ENCODE measurements around the gene ZRANB1.
A peak's percentile ranks its signal among the peaks of the same experiment; 100 is the strongest.

ZRANB1 gene

DNA sequence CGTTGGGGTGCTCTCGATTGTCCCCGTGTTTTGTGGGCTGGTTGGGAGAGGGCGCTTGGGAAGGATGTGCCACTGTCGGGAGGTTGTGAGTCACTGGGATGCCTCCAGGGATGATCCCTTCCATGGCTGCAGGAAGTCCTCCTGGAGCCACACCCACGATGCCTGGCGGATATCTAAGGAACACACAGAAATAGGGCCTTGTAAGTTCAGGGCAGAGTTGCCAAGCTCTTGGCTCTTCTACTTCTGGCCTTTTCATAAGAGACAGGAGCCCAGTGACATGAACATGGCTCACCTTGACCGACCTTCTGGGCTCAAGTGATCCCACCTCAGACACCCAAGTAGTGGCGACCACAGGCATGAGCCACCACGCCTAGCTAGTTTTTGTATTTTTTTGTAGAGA lies 47.6 kb downstream of the ZRANB1 start:
- in situ Hi-C loops (cut with MboI; ENCODE audit: low pct_unique_long_range_greater_than_20kb, low sequenced_read_pairs, unreplicated experiment), result no loop called here
- TF ChIP-seq CTCF (IDR thresholded peaks at IDR 0.05; ENCODE audit: extremely low read depth, insufficient read depth, missing control alignments), result no peak
- DNase-seq (ENCODE audit: low spot score), result no peak

DNA sequence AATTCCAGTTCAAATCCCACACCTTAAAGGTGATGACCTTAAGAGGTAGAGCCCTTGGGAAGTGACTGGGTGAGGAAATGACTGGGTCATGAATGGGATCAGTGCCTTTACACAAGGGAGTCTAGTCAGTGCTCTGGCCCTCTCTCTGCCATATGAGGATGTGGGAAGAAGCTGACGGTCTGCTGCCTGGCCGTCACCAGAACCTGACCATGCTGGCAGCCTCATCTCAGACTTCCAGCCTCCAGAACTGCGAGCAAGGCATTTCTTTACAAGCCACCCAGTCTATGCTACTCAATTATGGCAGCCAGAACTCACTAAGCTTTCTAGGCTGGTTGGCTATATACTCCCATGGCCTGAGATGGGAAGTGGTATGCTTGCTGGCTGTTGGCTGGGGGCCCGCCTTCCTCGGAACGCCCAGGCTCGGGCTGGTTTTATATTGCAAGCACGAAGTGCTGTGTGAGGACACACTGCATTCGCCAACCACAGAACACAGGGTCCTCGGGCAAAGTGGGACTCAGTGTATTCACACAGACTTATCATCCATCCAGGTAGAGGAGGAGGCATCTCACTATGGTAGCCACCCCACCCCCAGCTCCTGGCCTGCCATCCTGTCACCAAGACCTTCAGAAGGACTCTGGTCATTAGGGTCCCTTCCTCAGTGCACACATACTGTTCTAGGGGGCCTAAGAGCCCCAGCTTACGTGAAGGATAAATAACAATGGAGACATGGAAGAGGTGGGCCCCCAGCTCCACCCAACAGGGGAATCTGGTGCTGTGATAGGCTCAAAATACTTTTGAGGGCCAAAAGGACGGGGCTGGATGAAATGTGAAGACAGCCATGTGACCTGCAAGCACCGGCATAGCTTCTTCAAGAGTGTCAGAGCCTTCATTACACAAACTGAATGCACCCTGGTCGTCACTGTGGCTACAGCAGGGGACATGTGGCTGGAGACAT lies 49.0 kb downstream of the ZRANB1 start:
- in situ Hi-C loops (cut with MboI; ENCODE audit: low pct_unique_long_range_greater_than_20kb, low sequenced_read_pairs, unreplicated experiment), result no loop called here
- no peak for DNase-seq (ENCODE audit: low spot score)
- TF ChIP-seq CTCF (IDR thresholded peaks at IDR 0.05; ENCODE audit: extremely low read depth, insufficient read depth, missing control alignments), result no peak

DNA sequence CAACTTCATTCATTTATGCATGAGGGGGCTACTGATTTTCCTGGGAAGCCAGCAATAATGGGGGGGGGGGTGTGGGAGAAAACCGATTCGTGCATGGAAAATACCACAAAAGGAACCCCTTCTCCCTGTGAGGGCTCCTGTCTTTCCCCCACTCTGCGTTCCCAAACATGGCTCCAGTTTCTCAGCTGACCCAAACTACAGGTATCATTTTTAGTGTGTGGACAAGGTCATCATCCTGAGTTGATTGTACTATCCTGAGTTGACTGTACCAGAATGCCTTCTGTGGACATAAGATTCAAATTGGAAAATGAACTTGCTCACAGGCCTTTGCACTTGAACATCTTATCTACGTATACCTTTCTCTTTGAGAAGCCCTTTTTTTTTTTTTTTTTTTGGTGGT lies 49.9 kb downstream of the ZRANB1 start:
- in situ Hi-C loops (cut with MboI; ENCODE audit: low pct_unique_long_range_greater_than_20kb, low sequenced_read_pairs, unreplicated experiment), result no loop called here
- DNase-seq (ENCODE audit: low spot score), result no peak
- no peak for TF ChIP-seq CTCF (IDR thresholded peaks at IDR 0.05; ENCODE audit: extremely low read depth, insufficient read depth, missing control alignments)

GRCh38 chr10:124992462-124993344 lies 50.8 kb downstream of the ZRANB1 start:
- peak; percentile 20 for DNase-seq (ENCODE audit: low spot score)
- TF ChIP-seq CTCF (IDR thresholded peaks at IDR 0.05; ENCODE audit: extremely low read depth, insufficient read depth, missing control alignments), result peak; percentile 42
- in situ Hi-C loops (cut with MboI; ENCODE audit: low pct_unique_long_range_greater_than_20kb, low sequenced_read_pairs, unreplicated experiment), result no loop called here

- in situ Hi-C loops (cut with MboI; ENCODE audit: low pct_unique_long_range_greater_than_20kb, low sequenced_read_pairs, unreplicated experiment), result no loop called here
- DNase-seq (ENCODE audit: low spot score), result no peak
- no peak for TF ChIP-seq CTCF (IDR thresholded peaks at IDR 0.05; ENCODE audit: extremely low read depth, insufficient read depth, missing control alignments)
These were observed 51.4 kb downstream of the ZRANB1 start for GRCh38 chr10:124993345-124993708.

GRCh38 chr10:124993736-124994451 lies 52.0 kb downstream of the ZRANB1 start:
- in situ Hi-C loops (cut with MboI; ENCODE audit: low pct_unique_long_range_greater_than_20kb, low sequenced_read_pairs, unreplicated experiment), result no loop called here
- DNase-seq (ENCODE audit: low spot score), result no peak

More at GRCh38 chr10:124993736-124994451, 52.0 kb downstream of the ZRANB1 start:
- no peak for TF ChIP-seq CTCF (IDR thresholded peaks at IDR 0.05; ENCODE audit: extremely low read depth, insufficient read depth, missing control alignments)

All from GM13977 (cell line).